Ishikawa (cell line): ENCODE results near the gene TTLL10.

ENCODE experiments used
- CEBPB ChIP-seq: IDR thresholded peaks from 2 replicates; pipeline ENCODE4 v1.6.1; 2012
- EP300 ChIP-seq: IDR thresholded peaks from 2 replicates; pipeline ENCODE4 v1.6.1; 2012; ENCODE audit warnings: borderline replicate concordance
- FOXM1 ChIP-seq: IDR thresholded peaks from 2 replicates; pipeline ENCODE4 v1.6.1; 2012; ENCODE audit warnings: low read depth, borderline replicate concordance
- REST ChIP-seq: IDR thresholded peaks from 2 replicates; pipeline ENCODE4 v1.6.1; 2012; ENCODE audit warnings: low read depth, mild to moderate bottlenecking
- TF ChIP-seq, protein P1 (sequence below): IDR thresholded peaks from 2 replicates; pipeline ENCODE4 v1.6.1; 2012

DNA sequence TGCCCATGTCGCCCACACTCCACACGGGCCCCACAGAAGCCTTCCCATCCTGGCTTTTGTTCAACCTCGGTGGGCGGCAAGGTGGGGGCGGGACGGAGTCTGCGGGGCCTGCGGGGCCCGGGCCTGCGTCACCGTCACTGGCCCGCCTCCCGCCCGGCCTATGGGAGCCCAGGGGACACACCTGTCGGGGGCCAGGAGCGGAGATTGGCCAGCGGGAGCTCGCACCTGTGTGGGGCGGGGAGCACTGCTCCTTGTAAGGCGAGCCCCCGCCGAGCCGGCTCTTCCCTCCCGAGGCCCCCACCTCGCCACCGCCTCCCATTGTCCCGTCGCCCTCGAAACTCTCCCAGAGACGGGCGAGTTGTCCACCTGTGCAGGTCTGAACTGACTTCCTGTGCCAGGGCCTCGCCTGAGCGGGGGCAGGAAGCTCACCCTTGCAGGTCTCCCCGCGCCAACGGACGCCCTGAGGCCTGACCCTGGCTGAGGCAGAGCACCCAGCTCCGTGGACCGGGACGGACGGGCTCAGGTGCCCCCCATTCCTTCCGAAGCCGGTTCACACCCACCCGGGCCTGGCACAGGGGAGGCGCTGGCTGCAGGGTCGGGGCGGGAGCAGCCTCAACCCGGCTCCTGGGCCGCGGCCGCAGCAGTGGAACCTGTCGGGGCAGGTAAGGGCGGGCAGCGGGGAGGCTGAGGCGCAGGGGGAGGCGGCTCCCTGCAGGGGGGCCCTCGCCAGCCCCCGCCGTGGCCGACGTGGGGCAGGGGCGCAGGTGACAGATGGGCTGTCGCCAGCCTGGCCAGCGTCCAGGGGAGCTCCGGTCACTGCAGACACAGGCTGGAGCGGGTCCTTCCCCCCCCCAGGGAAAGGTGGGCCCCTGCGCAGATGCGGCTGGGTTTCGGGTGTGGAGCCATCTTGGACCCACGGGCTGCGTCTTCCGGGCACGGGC is 10.8 kb upstream of the TTLL10 start:
- no peak for TF ChIP-seq REST
- TF ChIP-seq, protein P1, sequence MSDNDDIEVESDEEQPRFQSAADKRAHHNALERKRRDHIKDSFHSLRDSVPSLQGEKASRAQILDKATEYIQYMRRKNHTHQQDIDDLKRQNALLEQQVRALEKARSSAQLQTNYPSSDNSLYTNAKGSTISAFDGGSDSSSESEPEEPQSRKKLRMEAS = peak; percentile 91
- no peak; the same call in 1 of the 2 replicates for TF ChIP-seq FOXM1
- TF ChIP-seq CEBPB = peak; percentile 4; the same call in 1 of the 2 replicates
- TF ChIP-seq EP300 = peak; percentile 75
